Renal pelvis (tissue), 12 donors: ENCODE measurements around the gene CD99. TPM values are rescaled to one million over a fixed set of nuclear protein-coding genes. Genes with fewer than 3 reads are reported as not detected.

Experiments used
- DNase-seq: peaks from one replicate; pipeline ENCODE4 v3.0.0-alpha.2; 2013
- long read RNA-seq, 16 experiments: transcript quantifications; one replicate each; lab custom pipeline, GENCODE V29; 2026
- polyA plus RNA-seq, 3 donors: library from polyadenylated mRNA; unstranded; fragments of 120-200 nt; gene quantifications; one replicate each; pipeline ENCODE4 v1.2.1, GENCODE V29; 2013; ENCODE audit not compliant: insufficient read length in 3 of 3

Gene CD99, protein sequence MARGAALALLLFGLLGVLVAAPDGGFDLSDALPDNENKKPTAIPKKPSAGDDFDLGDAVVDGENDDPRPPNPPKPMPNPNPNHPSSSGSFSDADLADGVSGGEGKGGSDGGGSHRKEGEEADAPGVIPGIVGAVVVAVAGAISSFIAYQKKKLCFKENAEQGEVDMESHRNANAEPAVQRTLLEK
- polyA plus RNA-seq = 100 to 1,000 TPM; 130 to 209 (median 193) TPM
- long read RNA-seq, donor 1, transcript CD99-205 (10 exons, 1,291 nt) = major isoform, 86 of 118 reads
- long read RNA-seq, donor 1, transcript CD99-212 (10 exons, 1,089 nt) = minor isoform, 16 of 118 reads
- long read RNA-seq, donor 1, partial matches to known transcripts = 7 of 118 reads
- long read RNA-seq, donor 1, other reads (novel, unspliced or antisense) = 0 of 118 reads
- long read RNA-seq, donor 2, transcript CD99-212 (10 exons, 1,089 nt) = minor isoform, 13 of 154 reads
- long read RNA-seq, donor 2, transcript CD99-205 (10 exons, 1,291 nt) = major isoform, 106 of 154 reads
- long read RNA-seq, donor 2, partial matches to known transcripts = 22 of 154 reads
- long read RNA-seq, donor 2, other reads (novel, unspliced or antisense) = 6 of 154 reads
- long read RNA-seq, donor 3, transcript CD99-212 (10 exons, 1,089 nt) = minor isoform, 15 of 296 reads
- long read RNA-seq, donor 3, transcript CD99-204 (9 exons, 892 nt) = minor isoform, 5 of 296 reads
- long read RNA-seq, donor 3, transcript CD99-205 (10 exons, 1,291 nt) = major isoform, 112 of 296 reads
- long read RNA-seq, donor 3, partial matches to known transcripts = 154 of 296 reads
- long read RNA-seq, donor 3, other reads (novel, unspliced or antisense) = 6 of 296 reads
- long read RNA-seq, donor 4, transcript CD99-212 (10 exons, 1,089 nt) = minor isoform, 18 of 413 reads
- long read RNA-seq, donor 4, transcript CD99-205 (10 exons, 1,291 nt) = major isoform, 139 of 413 reads
- long read RNA-seq, donor 4, transcript CD99-204 (9 exons, 892 nt) = minor isoform, 6 of 413 reads
- long read RNA-seq, donor 4, partial matches to known transcripts = 244 of 413 reads
- long read RNA-seq, donor 4, other reads (novel, unspliced or antisense) = 0 of 413 reads
- long read RNA-seq, donor 5, transcript CD99-205 (10 exons, 1,291 nt) = major isoform, 18 of 24 reads
- long read RNA-seq, donor 5, partial matches to known transcripts = 0 of 24 reads
- long read RNA-seq, donor 5, other reads (novel, unspliced or antisense) = 0 of 24 reads
- long read RNA-seq, donor 6, transcript CD99-205 (10 exons, 1,291 nt) = major isoform, 43 of 54 reads
- long read RNA-seq, donor 6, partial matches to known transcripts = 5 of 54 reads
- long read RNA-seq, donor 6, other reads (novel, unspliced or antisense) = 0 of 54 reads
- long read RNA-seq, donor 7, transcript CD99-204 (9 exons, 892 nt) = minor isoform, 5 of 108 reads
- long read RNA-seq, donor 7, transcript CD99-212 (10 exons, 1,089 nt) = minor isoform, 5 of 108 reads
- long read RNA-seq, donor 7, transcript CD99-205 (10 exons, 1,291 nt) = major isoform, 82 of 108 reads
- long read RNA-seq, donor 7, partial matches to known transcripts = 11 of 108 reads
- long read RNA-seq, donor 7, other reads (novel, unspliced or antisense) = 0 of 108 reads
- long read RNA-seq, donor 8, transcript CD99-205 (10 exons, 1,291 nt) = major isoform, 100 of 141 reads
- long read RNA-seq, donor 8, transcript CD99-204 (9 exons, 892 nt) = minor isoform, 7 of 141 reads
- long read RNA-seq, donor 8, transcript CD99-212 (10 exons, 1,089 nt) = minor isoform, 14 of 141 reads
- long read RNA-seq, donor 8, partial matches to known transcripts = 14 of 141 reads
- long read RNA-seq, donor 8, other reads (novel, unspliced or antisense) = 0 of 141 reads
- long read RNA-seq, donor 9, transcript CD99-212 (10 exons, 1,089 nt) = minor isoform, 13 of 347 reads
- long read RNA-seq, donor 9, transcript CD99-205 (10 exons, 1,291 nt) = major isoform, 120 of 347 reads
- long read RNA-seq, donor 9, partial matches to known transcripts = 203 of 347 reads
- long read RNA-seq, donor 9, other reads (novel, unspliced or antisense) = 0 of 347 reads
- long read RNA-seq, donor 10, transcript CD99-212 (10 exons, 1,089 nt) = minor isoform, 8 of 247 reads
- long read RNA-seq, donor 10, transcript CD99-204 (9 exons, 892 nt) = minor isoform, 5 of 247 reads
- long read RNA-seq, donor 10, transcript CD99-205 (10 exons, 1,291 nt) = major isoform, 69 of 247 reads
- long read RNA-seq, donor 10, partial matches to known transcripts = 161 of 247 reads
- long read RNA-seq, donor 10, other reads (novel, unspliced or antisense) = 0 of 247 reads
- long read RNA-seq, donor 11, transcript CD99-205 (10 exons, 1,291 nt) = major isoform, 49 of 60 reads
- long read RNA-seq, donor 11, transcript CD99-212 (10 exons, 1,089 nt) = minor isoform, 5 of 60 reads
- long read RNA-seq, donor 11, partial matches to known transcripts = 0 of 60 reads
- long read RNA-seq, donor 11, other reads (novel, unspliced or antisense) = 0 of 60 reads
- long read RNA-seq, donor 12, transcript CD99-212 (10 exons, 1,089 nt) = minor isoform, 14 of 125 reads
- long read RNA-seq, donor 12, transcript CD99-205 (10 exons, 1,291 nt) = major isoform, 103 of 125 reads
- long read RNA-seq, donor 12, partial matches to known transcripts = 0 of 125 reads
- long read RNA-seq, donor 12, other reads (novel, unspliced or antisense) = 0 of 125 reads
- long read RNA-seq, donor 13, transcript CD99-205 (10 exons, 1,291 nt) = major isoform, 48 of 63 reads
- long read RNA-seq, donor 13, partial matches to known transcripts = 5 of 63 reads
- long read RNA-seq, donor 13, other reads (novel, unspliced or antisense) = 0 of 63 reads
- long read RNA-seq, donor 14, transcript CD99-204 (9 exons, 892 nt) = minor isoform, 7 of 243 reads
- long read RNA-seq, donor 14, transcript CD99-205 (10 exons, 1,291 nt) = major isoform, 95 of 243 reads
- long read RNA-seq, donor 14, transcript CD99-212 (10 exons, 1,089 nt) = minor isoform, 7 of 243 reads
- long read RNA-seq, donor 14, partial matches to known transcripts = 124 of 243 reads
- long read RNA-seq, donor 14, other reads (novel, unspliced or antisense) = 0 of 243 reads
- long read RNA-seq, donor 15, transcript CD99-212 (10 exons, 1,089 nt) = minor isoform, 21 of 504 reads
- long read RNA-seq, donor 15, transcript CD99-205 (10 exons, 1,291 nt) = major isoform, 161 of 504 reads
- long read RNA-seq, donor 15, transcript CD99-204 (9 exons, 892 nt) = minor isoform, 6 of 504 reads
- long read RNA-seq, donor 15, partial matches to known transcripts = 306 of 504 reads
- long read RNA-seq, donor 15, other reads (novel, unspliced or antisense) = 6 of 504 reads
- long read RNA-seq, donor 16, transcript CD99-212 (10 exons, 1,089 nt) = minor isoform, 18 of 201 reads
- long read RNA-seq, donor 16, transcript CD99-215 (3 exons, 583 nt) = minor isoform, 7 of 201 reads
- long read RNA-seq, donor 16, transcript CD99-204 (9 exons, 892 nt) = minor isoform, 6 of 201 reads
- long read RNA-seq, donor 16, transcript CD99-205 (10 exons, 1,291 nt) = major isoform, 143 of 201 reads
- long read RNA-seq, donor 16, partial matches to known transcripts = 16 of 201 reads
- long read RNA-seq, donor 16, other reads (novel, unspliced or antisense) = 8 of 201 reads

DNA sequence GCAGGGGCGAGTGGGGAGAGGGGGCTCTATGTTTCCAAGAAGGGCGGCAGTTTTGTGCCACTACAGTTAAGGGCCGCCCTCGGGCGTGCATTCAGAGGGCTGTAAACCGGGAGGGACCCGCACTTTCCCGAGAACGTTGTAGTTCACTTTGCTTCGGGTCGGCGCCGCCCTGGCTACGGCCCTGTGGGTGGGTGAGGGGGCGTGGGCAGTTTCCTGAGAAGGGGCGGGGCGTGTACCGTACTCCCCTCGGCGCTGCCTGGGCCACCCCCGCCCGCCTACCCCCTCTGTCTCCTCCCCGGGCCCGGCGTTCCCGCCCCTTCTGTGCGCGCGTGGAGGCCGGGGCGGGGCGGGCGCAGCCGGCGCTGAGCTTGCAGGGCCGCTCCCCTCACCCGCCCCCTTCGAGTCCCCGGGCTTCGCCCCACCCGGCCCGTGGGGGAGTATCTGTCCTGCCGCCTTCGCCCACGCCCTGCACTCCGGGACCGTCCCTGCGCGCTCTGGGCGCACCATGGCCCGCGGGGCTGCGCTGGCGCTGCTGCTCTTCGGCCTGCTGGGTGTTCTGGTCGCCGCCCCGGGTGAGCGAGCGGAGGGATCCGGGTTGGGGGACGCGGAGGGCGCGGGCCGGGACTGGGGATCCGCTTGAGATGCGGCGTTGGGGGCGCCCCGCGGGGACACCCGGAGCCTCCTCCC, at the start of gene CD99:
CD99 (plus strand) TSS at position 440 of the 687 bp plus-strand sequence; CDS start at position 506, 66 bp downstream.
- DNase-seq = peak; percentile 84

DNA sequence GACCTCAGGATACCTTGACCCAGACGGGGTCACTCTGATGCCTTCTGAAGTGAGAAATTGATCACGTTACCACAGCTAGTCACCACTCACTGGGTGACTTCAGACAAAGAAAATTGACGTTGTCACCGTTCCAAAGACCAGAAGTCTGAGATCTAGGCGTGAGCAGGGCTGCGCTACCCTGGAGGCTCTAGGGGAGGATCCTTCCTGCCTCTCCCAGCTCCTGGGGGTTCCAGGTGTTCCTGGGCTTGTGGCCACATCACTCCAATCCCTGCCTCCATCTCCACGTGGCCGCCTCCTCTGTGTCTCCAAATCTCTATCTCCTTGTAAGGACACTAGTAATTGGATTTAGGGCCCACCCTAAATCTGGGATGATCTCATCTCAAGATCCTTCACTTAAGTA, 48.9 kb upstream of the CD99 start:
- DNase-seq = no peak

DNA sequence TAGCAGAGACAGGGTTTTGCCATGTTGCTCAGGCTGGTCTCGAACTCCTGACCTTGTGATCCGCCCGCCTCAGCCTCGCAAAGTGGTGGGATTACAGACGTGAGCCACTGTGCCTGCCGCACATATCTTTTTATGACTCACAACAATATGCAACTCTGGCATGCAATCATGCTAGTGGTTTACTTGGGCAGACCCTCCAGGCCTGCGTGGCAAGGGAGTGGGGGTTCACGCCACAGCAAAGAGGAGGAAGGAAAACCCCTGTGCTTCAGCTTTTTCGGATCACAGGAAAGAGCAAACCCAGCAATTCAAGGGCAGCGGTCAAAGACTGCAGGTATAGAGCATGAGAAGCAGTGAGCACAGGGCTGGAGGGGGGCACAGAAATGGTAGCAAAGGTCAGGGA, 48.3 kb upstream of the CD99 start:
- no peak for DNase-seq

DNA sequence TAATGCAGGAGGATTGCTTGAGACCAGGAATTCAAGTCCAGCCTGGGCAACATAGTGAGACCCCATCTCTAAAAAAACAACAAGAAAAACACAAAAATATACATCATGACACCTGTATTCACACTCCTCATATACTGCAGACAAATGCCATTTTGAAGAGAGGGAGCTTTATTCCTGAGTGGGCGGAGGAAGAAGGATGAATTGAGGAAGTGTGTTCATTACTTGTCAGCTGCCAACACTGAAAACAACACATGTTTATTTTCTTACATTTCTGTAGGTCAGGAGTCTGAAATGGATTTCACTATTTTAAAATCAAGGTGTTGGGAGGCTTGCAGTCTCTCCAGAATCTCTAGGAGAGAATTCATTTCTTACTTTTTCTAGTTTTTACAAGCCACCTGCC, 47.2 kb upstream of the CD99 start:
- DNase-seq = no peak

DNA sequence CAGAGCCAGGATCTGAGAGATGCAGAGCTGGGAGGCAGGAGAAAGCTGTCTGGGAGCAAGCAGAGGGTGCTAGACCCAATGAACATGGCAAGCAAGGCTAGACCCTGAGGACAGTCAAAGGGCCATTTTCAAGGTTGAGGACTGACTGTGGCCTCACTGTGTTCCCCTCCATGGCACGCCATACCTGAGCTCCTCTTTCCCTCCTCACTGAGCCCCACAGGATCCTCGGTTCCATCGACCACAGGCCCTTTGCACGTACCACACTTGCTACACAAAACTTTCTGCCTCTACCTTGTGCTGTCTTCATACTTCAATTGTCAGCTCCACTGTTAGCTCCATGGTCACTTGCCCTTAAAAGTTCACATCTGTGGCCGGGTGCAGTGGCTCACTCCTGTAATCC, 45.5 kb upstream of the CD99 start:
- DNase-seq = no peak

DNA sequence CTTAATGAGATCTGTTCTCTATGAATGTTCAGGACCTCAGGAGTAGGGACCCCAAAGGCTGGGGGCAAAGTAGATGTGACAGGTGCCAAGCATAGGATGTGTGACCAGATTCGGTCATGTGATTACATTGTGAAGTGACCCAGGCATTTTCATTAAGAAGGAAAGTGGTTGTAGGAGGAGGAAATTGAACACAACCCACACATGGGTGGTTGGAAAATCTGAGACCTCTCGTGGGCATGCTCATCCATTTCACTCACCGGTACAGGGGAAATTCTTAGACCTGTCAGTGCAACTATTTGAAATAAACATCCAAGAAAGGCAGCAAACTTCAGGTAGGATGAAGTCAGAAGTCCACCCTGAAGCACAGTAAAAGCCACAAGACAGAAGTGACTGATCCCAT, 43.5 kb upstream of the CD99 start:
- DNase-seq = no peak

DNA sequence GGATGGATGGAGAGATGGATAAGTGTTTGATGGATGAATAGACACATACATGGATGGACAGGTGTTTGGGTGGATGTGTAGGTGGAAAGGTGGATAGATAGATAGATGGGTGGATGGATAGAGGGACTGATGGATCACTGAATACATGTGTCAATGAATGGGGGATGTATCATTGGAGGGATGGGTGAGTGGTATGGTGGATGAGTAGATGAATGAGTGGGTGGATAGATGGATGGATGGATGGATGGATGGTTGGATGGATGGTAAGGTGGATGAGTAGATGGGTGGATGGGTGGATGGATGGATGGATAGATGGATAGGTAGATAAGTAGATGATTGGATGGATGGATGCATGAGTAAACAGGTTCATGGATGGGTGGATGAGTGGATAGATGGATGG, 41.1 kb upstream of the CD99 start:
- DNase-seq = no peak

DNA sequence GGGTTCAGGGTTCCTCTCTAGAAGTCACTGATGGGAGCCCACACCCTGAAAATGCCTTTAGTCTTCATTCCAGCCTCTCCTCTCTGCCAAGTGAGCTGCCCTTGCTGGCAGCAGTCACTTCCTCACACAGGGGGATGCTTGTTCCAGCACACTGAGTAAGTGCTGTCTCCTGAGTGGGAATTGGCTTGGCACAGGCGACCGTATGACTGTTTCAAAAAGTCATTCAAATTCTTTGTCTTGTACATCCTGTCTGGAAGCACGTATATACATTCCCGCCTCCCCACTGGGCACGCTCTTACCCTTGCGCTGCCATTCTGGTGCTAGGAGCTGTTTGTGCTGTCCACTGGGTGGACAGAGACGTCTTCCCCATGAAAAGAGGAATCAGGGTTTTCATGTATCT, 40.2 kb upstream of the CD99 start:
- DNase-seq = no peak

DNA sequence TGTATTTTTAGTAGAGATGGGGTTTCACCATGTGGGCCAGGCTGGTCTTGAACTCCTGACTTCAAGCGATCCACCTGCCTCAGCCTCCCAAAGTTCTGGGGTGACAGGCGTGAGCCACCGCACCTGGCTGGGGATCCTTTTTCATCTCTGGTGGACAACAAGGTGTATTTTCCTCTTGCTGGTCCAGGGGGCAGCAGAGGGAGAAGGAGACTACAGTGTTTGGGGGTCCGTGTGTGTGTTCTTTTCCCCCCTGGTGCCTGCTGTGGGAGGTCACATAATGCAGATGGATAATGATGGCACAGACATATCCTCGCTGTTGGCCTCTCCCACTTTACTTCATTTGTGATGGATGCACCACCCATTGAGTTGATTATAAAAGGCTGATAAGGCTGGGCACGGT, 39.0 kb upstream of the CD99 start:
- DNase-seq = no peak

DNA sequence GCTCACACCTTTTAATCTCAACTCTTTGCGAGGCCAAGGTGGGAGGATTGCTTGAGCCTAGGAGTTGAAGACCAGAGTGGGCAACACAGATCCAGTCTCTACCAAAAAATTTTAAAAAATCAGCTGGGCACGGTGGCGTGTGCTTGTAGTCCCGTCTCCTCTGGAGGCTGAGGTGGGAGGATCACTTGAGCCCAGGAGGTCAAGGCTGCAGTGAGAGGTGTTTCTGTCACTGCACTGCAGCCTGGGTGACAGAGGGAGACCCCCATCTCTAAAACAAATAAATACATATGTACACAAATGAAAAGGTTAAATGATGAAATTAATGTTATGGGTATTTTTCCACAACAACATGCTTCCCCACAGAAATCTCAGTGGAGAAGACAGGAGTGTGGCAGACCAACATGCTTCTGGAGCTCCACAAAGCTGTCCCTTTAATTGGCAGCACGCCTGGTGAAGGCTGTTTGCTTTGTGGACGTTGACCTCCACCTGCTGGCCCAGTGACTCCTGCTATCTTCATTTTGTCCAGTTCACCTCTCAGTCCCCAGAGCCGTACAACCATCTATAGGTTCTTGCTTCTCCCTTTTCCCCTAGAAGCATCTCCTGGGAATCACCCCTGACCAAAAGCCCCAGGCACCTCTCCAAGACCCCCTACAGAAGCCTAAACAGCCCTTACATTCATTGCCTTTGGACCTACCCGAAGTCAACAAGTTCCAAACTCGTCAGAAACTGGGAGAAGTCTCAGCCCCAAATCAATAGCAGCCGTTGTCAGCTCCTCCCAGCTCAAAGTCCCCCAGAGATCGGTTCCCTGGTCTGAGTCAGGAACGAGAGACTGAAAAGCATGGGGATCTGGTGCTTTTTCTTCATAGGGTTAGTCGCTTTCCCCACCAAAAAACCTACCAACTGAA, 36.4 kb upstream of the CD99 start:
- no peak for DNase-seq

DNA sequence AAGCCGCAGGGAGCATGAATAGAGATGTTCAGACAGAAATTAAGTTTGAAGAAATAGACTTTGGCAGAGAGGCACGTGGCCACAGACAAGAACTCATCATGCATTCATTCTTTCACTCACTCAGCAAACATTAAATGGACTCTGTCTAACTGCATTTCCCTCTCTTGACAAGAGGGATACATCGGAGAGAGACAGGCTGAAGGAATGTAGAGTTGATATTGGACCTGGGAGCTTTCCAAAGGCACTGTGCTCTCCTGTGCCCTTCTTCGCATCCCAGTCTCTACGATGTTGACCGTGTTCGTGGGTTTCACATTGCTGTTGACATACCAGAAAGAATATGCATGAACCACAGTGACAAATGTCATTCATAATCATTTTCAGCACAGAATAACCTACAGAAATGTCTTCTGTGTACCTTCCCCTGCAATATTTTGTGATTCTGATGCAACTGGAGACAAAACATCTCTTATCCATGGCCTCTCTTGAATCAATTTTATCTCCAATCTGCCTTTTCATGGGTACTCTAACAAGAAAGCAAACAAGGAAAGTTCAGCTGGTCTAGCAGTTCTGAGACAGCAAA, 34.7 kb upstream of the CD99 start:
- DNase-seq = no peak

DNA sequence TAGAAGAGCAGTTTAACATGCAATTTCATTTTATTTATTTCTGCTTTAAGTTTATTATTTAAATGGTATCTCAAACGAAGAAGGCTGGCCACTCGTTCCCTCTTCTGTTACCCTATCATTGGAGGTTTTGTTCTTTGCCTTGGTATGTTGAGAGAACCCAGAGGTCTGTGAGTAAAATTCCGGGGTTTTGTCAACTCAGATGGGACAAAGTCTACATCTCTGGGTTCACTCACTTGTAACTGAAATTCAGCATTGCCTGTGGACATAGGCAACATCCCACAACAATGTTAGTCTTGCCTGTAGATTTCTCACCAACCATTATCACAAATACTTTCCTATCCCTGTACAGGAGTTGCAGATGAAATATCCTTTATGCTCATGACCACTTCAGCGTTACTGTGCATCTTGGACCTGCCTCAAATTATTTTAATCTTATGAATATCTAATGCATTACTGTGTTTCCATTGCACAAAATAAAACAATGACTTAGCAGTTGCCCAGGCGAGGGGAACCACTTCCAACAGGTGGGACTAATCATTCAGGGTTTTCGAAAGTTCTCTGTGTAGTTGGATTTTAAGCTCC, 33.5 kb upstream of the CD99 start:
- DNase-seq = no peak

DNA sequence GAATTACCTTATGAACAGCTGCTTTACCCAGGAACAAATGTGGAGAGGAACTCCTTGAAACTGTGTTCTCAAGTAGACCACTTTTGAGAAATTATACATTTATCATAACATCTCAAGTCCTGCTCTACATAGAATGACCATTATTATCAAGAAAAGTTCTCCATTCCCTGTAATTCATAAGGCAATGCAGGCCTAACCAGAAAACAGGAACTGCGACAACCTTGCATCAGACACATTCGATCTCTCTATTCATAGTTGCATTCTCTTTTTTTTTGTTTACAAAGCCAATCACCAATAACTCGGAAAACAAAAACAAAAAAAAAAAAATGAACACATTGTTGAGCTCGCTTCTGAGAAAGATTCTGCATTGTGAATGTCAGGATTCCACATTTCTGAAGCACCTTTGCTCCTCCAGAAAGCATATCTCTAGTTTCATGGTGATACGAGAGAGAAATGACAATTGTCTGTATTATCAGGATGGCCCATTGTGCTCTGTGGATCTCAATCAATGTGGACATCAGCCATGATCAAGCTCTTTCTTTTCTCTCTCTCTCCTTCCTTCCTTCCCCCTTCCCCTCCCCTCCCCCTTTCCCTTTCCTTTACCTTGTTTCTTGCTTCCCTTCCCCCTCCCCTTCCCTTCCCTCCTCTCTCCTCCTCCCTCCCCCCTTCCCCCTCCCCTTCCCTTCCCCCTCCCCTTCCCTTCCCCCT, 32.4 kb upstream of the CD99 start:
- DNase-seq = no peak

DNA sequence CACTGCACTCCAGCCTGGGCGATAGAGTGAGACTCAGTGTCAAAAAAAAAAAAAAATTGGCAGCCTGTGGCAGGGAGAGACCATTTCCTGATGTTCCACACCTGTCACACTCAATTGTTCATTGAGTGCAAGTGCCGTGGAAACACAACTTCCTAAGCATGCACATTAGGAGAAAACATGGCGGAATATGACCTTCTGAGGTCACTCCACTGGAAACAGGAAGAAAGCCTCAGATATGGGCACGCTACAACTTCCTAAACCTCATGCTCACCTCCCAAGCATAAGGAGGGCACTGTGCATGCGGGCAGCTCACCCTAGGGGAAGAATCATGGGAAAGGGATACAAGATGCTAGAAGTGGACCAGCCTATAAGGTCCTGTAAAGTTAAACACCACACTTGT, 28.5 kb upstream of the CD99 start:
- DNase-seq = no peak
